Cardiac atrium fibroblast (primary cell): ENCODE results near the gene GAGE12D. TPM values are rescaled to one million over a fixed set of nuclear protein-coding genes. Genes with fewer than 3 reads are reported as not detected.

Source experiments
- total RNA-seq: library from RNA; depleted of rRNA; stranded (reverse); fragments of >200 nt; gene quantifications from 2 replicates; pipeline ENCODE4 v1.2.3, GENCODE V29; 2015

GAGE12D gene, protein sequence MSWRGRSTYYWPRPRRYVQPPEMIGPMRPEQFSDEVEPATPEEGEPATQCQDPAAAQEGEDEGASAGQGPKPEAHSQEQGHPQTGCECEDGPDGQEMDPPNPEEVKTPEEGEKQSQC
- total RNA-seq, result not detected in 2 replicates

DNA sequence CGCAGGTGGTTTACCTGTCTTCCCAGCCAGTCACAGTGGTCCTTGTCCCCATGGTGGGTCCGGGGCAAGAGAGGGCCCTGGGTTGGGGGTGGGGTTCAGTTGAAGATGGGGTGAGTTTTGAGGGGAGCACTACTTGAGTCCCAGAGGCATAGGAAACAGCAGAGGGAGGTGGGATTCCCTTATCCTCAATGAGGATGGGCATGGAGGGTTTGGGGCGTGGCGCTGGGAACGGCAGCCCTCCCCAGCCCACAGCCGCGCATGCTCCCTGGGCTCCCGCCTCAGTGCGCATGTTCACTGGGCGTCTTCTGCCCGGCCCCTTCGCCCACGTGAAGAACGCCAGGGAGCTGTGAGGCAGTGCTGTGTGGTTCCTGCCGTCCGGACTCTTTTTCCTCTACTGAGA lies at the start of gene GAGE12D:
TSS of gene GAGE12D (plus strand) at position 301 of the 400 bp plus-strand sequence. CDS start 1,155 bp downstream, outside the sequence.

GRCh38 chrX:49531877-49532276 lies 9.7 kb upstream of the GAGE12D start, which contains the start of gene GAGE12C:
Gene GAGE12C, plus strand, starts transcription at chrX:49532177. Its CDS starts 1,155 bp downstream, at chrX:49533332.

GRCh38 chrX:49550989-49551388 lies 9.5 kb downstream of the GAGE12D start, which contains the start of gene GAGE12E:
Gene GAGE12E, plus strand, starts transcription at chrX:49551289. Its CDS starts 1,155 bp downstream, at chrX:49552444.

GRCh38 chrX:49560542-49560941 lies 19.0 kb downstream of the GAGE12D start, which contains the start of gene GAGE12F:
Gene GAGE12F, plus strand, starts transcription at chrX:49560842. Its CDS starts 1,155 bp downstream, at chrX:49561997.

GRCh38 chrX:49570100-49570499 lies 28.6 kb downstream of the GAGE12D start, which contains the start of gene GAGE12G:
Gene GAGE12G, plus strand, starts transcription at chrX:49570400. Its CDS starts 1,155 bp downstream, at chrX:49571555.

GRCh38 chrX:49579649-49580048 lies 38.1 kb downstream of the GAGE12D start, which contains the start of gene GAGE12H:
Gene GAGE12H, plus strand, starts transcription at chrX:49579949. Its CDS starts 1,155 bp downstream, at chrX:49581104.

GRCh38 chrX:49589196-49589595 lies 47.7 kb downstream of the GAGE12D start, which contains the start of gene GAGE2A:
Gene GAGE2A, plus strand, starts transcription at chrX:49589496. Its CDS starts 1,155 bp downstream, at chrX:49590651.

Other genes with a start within 250 kb of the GAGE12D start
- gene GAGE10, start 238.1 kb upstream of the GAGE12D start, total RNA-seq, result not detected in 2 replicates
- gene GAGE12J, start 219.7 kb upstream of the GAGE12D start, total RNA-seq, result not detected in 2 replicates
- not detected in 2 replicates for gene GAGE13, start 210.2 kb upstream of the GAGE12D start, total RNA-seq
- not detected in 2 replicates for gene GAGE12C, start 9.6 kb upstream of the GAGE12D start, total RNA-seq
- gene GAGE12E, start 9.6 kb downstream of the GAGE12D start, total RNA-seq, result not detected in 2 replicates
- not detected in 2 replicates for gene GAGE12F, start 19.1 kb downstream of the GAGE12D start, total RNA-seq
- gene GAGE12G, start 28.7 kb downstream of the GAGE12D start, total RNA-seq, result not detected in 2 replicates
- not detected in 2 replicates for gene GAGE12H, start 38.2 kb downstream of the GAGE12D start, total RNA-seq
- not detected in 2 replicates for gene GAGE2A, start 47.8 kb downstream of the GAGE12D start, total RNA-seq
- not detected in 2 replicates for gene GAGE1, start 57.3 kb downstream of the GAGE12D start, total RNA-seq
- gene PAGE1, start 154.3 kb downstream of the GAGE12D start, total RNA-seq, result not detected in 2 replicates